ENCODE data around the gene DLG3. TPM values are rescaled to one million over a fixed set of nuclear protein-coding genes. Genes with fewer than 3 reads are reported as not detected.
"Not testable (repeated sequence)": the region's sequence is repeated elsewhere in the genome, so short reads cannot be mapped to it uniquely, and the experiment has no call there.

DLG3 gene
- total RNA-seq (2014; rRNA removed; shearing (Covaris generic)) = 21.3 and 24.6 TPM in 2 replicates
- 13.5 and 17.2 TPM in 2 replicates for polyA plus RNA-seq (2014; cell fraction: nucleus; rRNA removed)

GRCh38 chrX:70444326-70444945, at the start of gene DLG3:
Gene DLG3, plus strand, starts transcription at chrX:70444835. Its CDS starts 367 bp downstream, at chrX:70445202.
- peak; percentile 29 for DNase-seq (ENCODE audit: extremely low read depth, low read depth)

- no peak for DNase-seq (ENCODE audit: extremely low read depth, low read depth)
These were observed 45.7 kb upstream of the DLG3 start for GRCh38 chrX:70398899-70399298.

GRCh38 chrX:70400181-70400580, 44.5 kb upstream of the DLG3 start:
- not testable (repeated sequence) for DNase-seq (ENCODE audit: extremely low read depth, low read depth)

- DNase-seq (ENCODE audit: extremely low read depth, low read depth) = no peak
These were observed 41.9 kb upstream of the DLG3 start for GRCh38 chrX:70402721-70403120.

- no peak for DNase-seq (ENCODE audit: extremely low read depth, low read depth)
These were observed 39.6 kb upstream of the DLG3 start for GRCh38 chrX:70405003-70405402.

GRCh38 chrX:70410921-70411320, 33.7 kb upstream of the DLG3 start:
- no peak for DNase-seq (ENCODE audit: extremely low read depth, low read depth)

- DNase-seq (ENCODE audit: extremely low read depth, low read depth) = no peak
These were observed 33.2 kb upstream of the DLG3 start for GRCh38 chrX:70411475-70411874.

- no peak for DNase-seq (ENCODE audit: extremely low read depth, low read depth)
These were observed 23.0 kb upstream of the DLG3 start for GRCh38 chrX:70421618-70422017.

GRCh38 chrX:70422851-70423341, 21.7 kb upstream of the DLG3 start, which contains the start of gene GDPD2:
Gene GDPD2, plus strand, starts transcription at chrX:70423314. Its CDS starts 1,671 bp downstream, at chrX:70424985.
- peak; percentile 34 for DNase-seq (ENCODE audit: extremely low read depth, low read depth)

- DNase-seq (ENCODE audit: extremely low read depth, low read depth) = no peak
These were observed 20.5 kb upstream of the DLG3 start for GRCh38 chrX:70423936-70424675.

- DNase-seq (ENCODE audit: extremely low read depth, low read depth) = no peak
These were observed 19.8 kb upstream of the DLG3 start for GRCh38 chrX:70424801-70425200.

- DNase-seq (ENCODE audit: extremely low read depth, low read depth) = no peak
These were observed 18.1 kb upstream of the DLG3 start for GRCh38 chrX:70426286-70427278.

- DNase-seq (ENCODE audit: extremely low read depth, low read depth) = no peak
These were observed 17.3 kb upstream of the DLG3 start for GRCh38 chrX:70427365-70427764.

- DNase-seq (ENCODE audit: extremely low read depth, low read depth) = no peak
These were observed 14.9 kb upstream of the DLG3 start for GRCh38 chrX:70429759-70430158.

- no peak for DNase-seq (ENCODE audit: extremely low read depth, low read depth)
These were observed 11.4 kb upstream of the DLG3 start for GRCh38 chrX:70432936-70433847.

- DNase-seq (ENCODE audit: extremely low read depth, low read depth) = peak; percentile 60
These were observed 10.7 kb upstream of the DLG3 start for GRCh38 chrX:70433848-70434351.

- DNase-seq (ENCODE audit: extremely low read depth, low read depth) = peak; percentile 84
These were observed 10.2 kb upstream of the DLG3 start for GRCh38 chrX:70434352-70434866.

- DNase-seq (ENCODE audit: extremely low read depth, low read depth) = no peak
These were observed 9.6 kb upstream of the DLG3 start for GRCh38 chrX:70434914-70435586.

- DNase-seq (ENCODE audit: extremely low read depth, low read depth) = no peak
These were observed 8.3 kb upstream of the DLG3 start for GRCh38 chrX:70436343-70436742.
